Fibroblast of peridontal ligament (primary cell): ENCODE data around the gene ZNF582.

Source experiments
- DNase-seq: peaks from one replicate; pipeline ENCODE4 v3.0.0-alpha.2; 2010; ENCODE audit errors: extremely low read depth

ZNF582 gene

DNA sequence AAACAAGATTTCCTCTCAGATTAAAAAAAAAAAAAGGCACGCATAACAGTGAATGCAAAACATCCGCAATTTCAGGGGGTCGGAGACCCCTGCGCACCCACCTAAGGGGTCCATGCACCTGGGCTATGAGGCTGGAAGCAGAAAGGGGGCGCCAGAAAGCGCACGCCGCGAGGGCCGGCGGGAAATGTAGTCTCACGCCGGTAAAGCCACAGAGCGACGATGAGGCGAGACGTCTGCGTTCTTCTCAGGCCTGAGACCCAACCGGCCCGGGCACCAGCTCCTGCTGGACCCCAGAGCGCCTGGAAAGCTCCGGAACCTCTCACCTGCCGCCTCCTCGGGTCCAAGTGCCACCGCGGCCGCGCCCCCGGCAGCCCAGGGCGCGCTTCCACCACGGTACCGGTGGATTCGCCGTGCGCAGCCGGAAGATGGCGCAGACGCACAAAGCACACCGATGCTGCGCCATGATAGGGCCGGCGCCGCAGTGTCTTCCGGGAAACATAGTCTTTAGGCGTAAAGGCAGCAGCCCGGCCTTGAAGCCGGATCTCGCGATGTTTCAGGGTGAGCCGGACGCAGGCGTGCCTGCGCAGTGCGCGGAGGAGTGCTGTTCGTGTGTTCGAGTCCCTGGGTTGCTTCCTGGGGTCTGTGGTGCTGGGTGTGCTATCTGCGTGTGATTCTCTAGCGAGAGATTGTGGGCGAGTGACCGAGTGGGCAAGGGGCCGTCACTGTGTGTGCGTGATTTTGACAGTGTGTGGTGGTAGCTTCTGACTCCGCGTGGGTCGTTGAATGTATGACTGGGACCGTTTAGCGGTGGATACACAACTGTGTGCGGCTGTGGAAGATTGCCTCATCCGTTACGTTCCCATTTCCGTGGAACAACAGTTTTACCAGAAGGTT, at the start of gene ZNF582:
Gene ZNF582, minus strand, starts transcription at position 416 of the 894 bp plus-strand sequence. CDS start 1,782 bp downstream, outside the sequence.
- DNase-seq, result peak; percentile 96

DNA sequence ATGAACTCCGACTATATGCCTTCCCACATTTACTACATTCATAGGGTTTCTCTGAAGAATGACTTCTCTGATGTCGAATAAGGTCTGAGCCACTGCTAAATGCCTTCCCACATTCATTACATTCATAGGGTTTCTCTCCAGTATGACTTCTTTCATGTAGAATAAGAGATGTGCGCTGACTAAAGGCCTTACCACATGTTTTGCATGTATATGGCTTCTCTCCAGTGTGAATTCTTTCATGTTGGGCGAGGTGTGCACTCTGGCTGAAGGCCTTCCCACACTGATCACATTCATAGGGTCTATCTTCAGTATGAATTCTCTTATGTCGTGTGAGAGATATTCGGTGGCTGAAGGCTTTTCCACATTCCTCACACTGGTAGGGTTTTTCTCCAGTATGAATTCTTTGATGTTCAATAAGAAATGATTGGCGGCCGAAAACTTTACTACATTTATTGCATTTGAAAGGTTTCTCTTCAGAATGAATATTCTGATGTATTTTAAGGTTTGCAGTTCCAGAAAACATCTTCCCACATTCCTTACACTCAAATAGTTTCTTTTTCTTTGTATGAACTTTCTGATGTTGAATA, 48.0 kb upstream of the ZNF582 start:
- no peak for DNase-seq

DNA sequence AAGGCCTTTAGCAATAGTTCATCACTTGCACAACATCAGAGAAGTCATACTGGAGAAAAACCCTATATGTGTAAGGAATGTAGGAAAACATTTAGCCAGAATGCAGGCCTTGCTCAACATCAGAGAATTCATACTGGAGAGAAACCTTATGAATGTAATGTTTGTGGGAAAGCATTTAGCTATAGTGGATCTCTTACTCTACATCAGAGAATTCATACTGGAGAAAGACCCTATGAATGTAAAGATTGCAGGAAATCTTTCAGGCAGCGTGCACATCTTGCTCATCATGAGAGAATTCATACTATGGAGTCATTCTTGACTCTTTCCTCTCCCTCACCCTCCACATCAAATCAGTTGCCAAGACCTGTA, 30.6 kb upstream of the ZNF582 start:
- no peak for DNase-seq

DNA sequence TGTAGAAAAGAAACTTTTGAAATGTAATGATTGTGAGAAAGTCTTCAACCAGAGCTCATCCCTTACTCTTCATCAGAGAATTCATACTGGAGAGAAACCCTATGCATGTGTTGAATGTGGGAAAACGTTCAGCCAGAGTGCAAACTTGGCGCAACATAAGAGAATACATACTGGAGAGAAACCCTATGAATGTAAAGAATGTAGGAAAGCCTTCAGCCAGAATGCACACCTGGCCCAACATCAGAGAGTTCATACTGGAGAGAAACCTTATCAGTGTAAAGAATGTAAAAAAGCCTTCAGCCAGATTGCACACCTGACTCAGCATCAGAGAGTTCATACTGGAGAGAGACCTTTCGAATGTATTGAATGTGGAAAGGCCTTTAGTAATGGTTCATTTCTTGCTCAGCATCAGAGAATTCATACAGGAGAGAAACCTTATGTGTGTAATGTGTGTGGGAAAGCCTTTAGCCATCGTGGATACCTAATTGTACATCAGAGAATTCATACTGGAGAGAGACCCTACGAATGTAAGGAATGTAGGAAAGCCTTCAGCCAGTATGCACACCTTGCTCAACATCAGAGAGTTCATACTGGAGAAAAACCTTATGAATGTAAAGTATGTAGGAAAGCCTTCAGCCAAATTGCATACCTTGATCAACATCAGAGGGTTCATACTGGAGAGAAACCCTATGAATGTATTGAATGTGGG, 30.1 kb upstream of the ZNF582 start:
- no peak for DNase-seq

- no peak for DNase-seq
These were observed 11.7 kb upstream of the ZNF582 start for GRCh38 chr19:56405062-56405461.

- no peak for DNase-seq
These were observed 11.3 kb upstream of the ZNF582 start for GRCh38 chr19:56404705-56405056.

GRCh38 chr19:56403764-56404704, 10.7 kb upstream of the ZNF582 start, which contains the start of gene ZNF583:
Gene ZNF583, plus strand, starts transcription at chr19:56404332. Its CDS starts 2,783 bp downstream, at chr19:56407115.
- peak; percentile 97 for DNase-seq

GRCh38 chr19:56403261-56403660, 9.9 kb upstream of the ZNF582 start:
- DNase-seq, result no peak

DNA sequence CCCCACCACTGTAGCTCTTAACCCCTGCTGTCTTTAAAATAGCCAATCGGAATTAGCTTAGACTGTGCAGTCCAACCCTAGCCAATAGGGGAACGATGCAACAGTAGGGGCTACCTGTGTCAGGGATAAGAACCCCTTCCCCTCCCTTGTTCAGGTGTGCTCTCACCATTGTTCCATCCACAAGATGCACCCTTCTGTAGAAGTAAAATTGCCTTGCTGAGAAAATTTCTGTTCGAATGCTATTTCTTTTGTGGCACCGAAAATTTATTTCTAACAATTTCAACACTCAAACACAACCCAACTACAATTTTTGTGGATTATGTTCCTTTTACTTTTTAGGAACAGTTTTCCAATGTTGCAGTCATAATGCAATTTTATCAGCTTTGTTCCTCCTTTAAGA, 7.2 kb upstream of the ZNF582 start:
- DNase-seq, result no peak

GRCh38 chr19:56398809-56399208, 5.5 kb upstream of the ZNF582 start:
- no peak for DNase-seq

GRCh38 chr19:56383826-56384605, 9.3 kb downstream of the ZNF582 start:
- DNase-seq, result no peak

GRCh38 chr19:56377105-56377924, 16.0 kb downstream of the ZNF582 start:
- DNase-seq, result no peak

GRCh38 chr19:56372281-56372680, 21.1 kb downstream of the ZNF582 start:
- peak; percentile 9 for DNase-seq

- DNase-seq, result no peak
These were observed 23.3 kb downstream of the ZNF582 start for GRCh38 chr19:56369886-56370676.

- DNase-seq, result peak; percentile 93
These were observed 25.3 kb downstream of the ZNF582 start for GRCh38 chr19:56367829-56368711.

DNA sequence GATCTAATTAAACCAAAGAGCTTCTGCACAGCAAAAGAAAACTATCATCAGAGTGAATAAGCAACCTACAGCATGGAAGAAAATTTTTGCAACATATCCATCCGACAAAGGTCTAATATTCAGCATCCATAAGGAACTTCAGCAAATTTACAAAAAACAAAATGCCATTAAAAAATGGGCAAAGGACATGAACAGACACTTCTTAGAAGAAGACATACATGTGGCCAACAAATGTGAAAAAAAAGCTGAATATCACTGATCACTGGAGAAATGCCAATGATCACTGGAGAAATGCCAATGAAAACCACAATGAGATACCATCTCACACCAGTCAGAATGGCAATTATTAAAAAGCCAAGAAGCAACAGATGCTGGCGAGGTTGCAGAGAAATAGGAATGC, 32.5 kb downstream of the ZNF582 start:
- DNase-seq, result no peak

DNA sequence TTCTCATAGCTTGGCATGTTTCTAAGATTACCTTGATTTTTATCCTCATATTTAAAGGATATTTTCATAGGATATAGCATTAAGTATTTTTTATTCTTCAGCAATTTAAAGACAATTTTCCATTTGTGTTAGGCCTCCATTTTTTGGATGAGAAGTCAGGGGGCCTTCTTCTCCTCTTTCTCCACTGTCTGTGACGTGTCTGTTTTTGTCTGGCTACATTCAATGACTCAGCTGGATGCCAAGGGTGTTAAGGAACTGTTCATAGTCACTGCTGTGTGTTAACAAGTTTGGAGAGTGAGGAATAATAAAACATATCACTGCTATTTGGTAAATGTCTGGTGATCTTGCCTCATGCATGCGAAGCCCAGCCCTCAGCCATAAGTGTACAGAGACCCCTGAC, 36.4 kb downstream of the ZNF582 start:
- DNase-seq, result no peak

GRCh38 chr19:56355517-56355916, 37.8 kb downstream of the ZNF582 start:
- no peak for DNase-seq
